ENCODE measurements around the gene DYSF.

The DYSF gene

DNA sequence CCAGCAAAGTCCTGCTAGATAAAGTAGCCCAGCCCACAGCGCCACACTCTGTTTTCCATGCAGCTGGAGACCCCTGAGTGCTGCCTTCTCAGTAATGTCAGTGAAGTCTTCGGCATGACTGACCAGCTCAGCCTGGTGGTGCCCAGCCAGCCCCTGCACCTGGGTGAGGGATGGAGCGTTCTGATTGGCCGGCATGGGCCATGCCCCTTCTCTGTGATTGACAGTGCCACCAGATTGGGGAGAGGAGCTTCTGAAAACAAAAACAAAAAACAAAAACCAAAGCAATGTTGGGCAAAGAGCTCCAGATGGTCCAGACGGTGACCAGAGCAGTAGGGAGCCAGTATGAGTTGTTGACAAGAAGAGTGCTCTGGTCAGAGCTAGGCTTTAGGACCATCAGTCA is 122.6 kb downstream of the DYSF start:
- TF ChIP-seq GATA2 (IDR thresholded peaks at IDR 0.05; ENCODE audit: low read depth, low read length) (no peak), GATA3 (IDR thresholded peaks at IDR 0.05; ENCODE audit: low read depth, low read length) (no peak)

GRCh38 chr2:71576541-71576940 is 123.2 kb downstream of the DYSF start:
- TF ChIP-seq GATA2 (IDR thresholded peaks at IDR 0.05; ENCODE audit: low read depth, low read length) (no peak), GATA3 (IDR thresholded peaks at IDR 0.05; ENCODE audit: low read depth, low read length) (no peak)

DNA sequence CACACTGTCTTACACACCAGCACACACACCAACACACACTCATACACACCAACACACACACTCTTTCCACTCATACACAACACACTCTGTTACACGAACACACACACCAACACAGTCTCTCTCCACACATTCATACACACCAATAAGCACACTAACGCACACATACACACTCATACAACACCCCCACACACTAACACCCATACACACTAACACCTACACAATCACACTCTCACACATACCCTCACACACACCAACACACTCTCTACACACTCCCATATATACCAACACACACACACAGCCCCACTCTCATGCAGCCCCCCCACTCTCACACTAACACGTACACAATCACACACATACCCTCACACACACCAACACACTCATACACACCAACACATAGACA is 123.8 kb downstream of the DYSF start:
- TF ChIP-seq GATA2 (IDR thresholded peaks at IDR 0.05; ENCODE audit: low read depth, low read length), result no peak
- TF ChIP-seq GATA3 (IDR thresholded peaks at IDR 0.05; ENCODE audit: low read depth, low read length), result no peak

- TF ChIP-seq GATA3 (IDR thresholded peaks at IDR 0.05; ENCODE audit: low read depth, low read length), result no peak
- TF ChIP-seq GATA2 (IDR thresholded peaks at IDR 0.05; ENCODE audit: low read depth, low read length), result no peak
Measured at GRCh38 chr2:71578767-71579342, 125.5 kb downstream of the DYSF start.

GRCh38 chr2:71581026-71581425 is 127.7 kb downstream of the DYSF start:
- TF ChIP-seq GATA2 (IDR thresholded peaks at IDR 0.05; ENCODE audit: low read depth, low read length), result no peak
- no peak for TF ChIP-seq GATA3 (IDR thresholded peaks at IDR 0.05; ENCODE audit: low read depth, low read length)

DNA sequence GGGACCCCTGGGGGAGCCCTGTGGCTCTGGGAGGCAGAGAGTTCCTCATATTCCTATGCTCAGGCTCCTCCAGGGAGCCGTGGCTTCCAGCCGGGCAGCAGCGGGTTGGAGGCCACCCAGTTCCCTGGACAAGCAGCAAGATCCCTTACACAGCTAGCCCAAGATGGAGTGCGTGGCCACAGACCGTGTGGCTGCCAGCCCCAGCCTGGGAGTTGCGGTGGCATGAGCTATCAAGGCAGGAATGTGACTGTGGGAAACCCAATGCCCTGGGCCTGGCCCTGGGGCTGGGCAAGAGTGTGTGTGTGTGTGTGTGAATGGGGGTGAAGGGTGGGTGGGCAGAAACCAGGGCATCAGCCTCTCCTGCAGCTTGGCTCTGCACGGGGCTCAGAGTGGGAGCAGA is 130.5 kb downstream of the DYSF start:
- TF ChIP-seq GATA2 (IDR thresholded peaks at IDR 0.05; ENCODE audit: low read depth, low read length) (no peak), GATA3 (IDR thresholded peaks at IDR 0.05; ENCODE audit: low read depth, low read length) (no peak)

DNA sequence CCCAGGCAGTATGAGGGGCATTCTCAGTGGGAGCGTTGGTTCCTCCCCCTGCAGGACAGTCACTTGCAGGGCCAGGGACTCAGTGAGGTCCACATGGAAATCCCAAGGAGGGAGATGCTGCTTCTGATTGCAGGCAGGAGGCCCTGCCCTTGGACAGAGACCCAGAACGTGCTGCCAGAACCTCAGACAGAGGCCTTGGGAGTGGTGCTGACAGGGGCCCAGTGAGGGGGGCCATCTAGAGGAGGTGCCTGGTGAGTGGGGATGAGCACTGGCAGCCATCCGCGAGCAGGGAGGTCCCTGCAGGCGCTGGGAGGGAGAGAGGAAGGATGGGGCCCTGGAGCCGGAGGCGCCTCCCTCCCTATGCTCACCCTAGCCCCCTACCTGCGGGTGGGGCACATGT is 133.1 kb downstream of the DYSF start:
- no peak for TF ChIP-seq GATA2 (IDR thresholded peaks at IDR 0.05; ENCODE audit: low read depth, low read length)
- no peak for TF ChIP-seq GATA3 (IDR thresholded peaks at IDR 0.05; ENCODE audit: low read depth, low read length)

DNA sequence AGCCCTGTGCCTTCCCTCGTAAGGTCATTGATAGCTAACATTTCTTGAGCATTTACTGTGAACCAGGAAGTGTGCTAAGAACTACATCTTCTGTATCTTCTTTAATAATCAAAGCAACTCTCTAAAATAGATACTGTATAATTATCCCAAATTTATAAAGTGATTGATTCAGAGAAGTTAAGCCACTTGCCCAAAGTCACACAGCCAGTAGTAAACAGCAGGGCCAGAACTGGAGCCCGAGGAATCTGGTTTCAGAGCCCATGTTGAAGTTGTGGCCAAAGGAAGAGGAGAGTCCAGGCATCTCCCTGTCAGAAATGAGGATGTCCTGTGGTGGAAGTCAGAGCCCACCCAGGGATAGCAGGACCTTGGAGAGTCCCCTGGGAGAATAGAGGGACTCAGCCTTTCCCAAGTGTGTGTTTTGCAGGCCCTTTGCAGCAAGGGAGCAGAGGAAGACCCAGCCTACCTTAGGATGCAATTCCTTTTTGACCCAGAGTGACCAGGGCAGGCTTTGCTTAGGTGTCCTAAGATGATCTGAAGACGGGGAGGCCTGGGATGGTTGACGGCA is 134.2 kb downstream of the DYSF start:
- TF ChIP-seq GATA2 (IDR thresholded peaks at IDR 0.05; ENCODE audit: low read depth, low read length) (no peak), GATA3 (IDR thresholded peaks at IDR 0.05; ENCODE audit: low read depth, low read length) (no peak)

GRCh38 chr2:71588497-71589170 is 135.3 kb downstream of the DYSF start:
- TF ChIP-seq GATA2 (IDR thresholded peaks at IDR 0.05; ENCODE audit: low read depth, low read length) (no peak), GATA3 (IDR thresholded peaks at IDR 0.05; ENCODE audit: low read depth, low read length) (no peak)

GRCh38 chr2:71589763-71590162 is 136.4 kb downstream of the DYSF start:
- TF ChIP-seq GATA3 (IDR thresholded peaks at IDR 0.05; ENCODE audit: low read depth, low read length) (no peak), GATA2 (IDR thresholded peaks at IDR 0.05; ENCODE audit: low read depth, low read length) (no peak)

- TF ChIP-seq GATA3 (IDR thresholded peaks at IDR 0.05; ENCODE audit: low read depth, low read length) (no peak), GATA2 (IDR thresholded peaks at IDR 0.05; ENCODE audit: low read depth, low read length) (no peak)
Measured at GRCh38 chr2:71591044-71591443, 137.7 kb downstream of the DYSF start.

DNA sequence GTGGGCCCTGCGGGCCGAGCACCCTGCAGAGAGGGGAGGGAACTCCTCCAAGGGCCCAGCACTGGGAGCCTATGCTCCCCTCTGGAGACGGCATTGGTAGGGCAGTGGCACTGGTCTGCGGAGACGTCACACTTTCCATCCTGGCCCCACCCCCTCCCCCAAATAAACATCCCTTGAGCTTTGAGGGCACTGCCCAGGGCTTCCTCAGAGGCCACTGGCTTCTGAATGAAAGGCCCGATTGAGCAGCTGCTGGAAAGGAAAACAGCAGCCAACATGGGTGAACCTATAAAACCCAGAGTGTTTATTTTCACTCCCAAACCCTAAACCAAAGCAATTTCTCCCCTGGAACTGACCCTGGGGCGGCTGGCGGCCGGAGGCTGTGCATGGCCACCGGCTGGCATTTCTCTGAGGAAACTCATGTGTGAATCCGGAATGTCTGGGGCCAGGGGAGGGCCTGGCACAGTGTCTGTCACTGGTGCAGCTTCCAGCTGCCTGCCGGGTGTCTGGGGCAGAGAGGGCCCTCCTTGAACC is 138.9 kb downstream of the DYSF start:
- TF ChIP-seq GATA2 (IDR thresholded peaks at IDR 0.05; ENCODE audit: low read depth, low read length) (no peak), GATA3 (IDR thresholded peaks at IDR 0.05; ENCODE audit: low read depth, low read length) (no peak)

DNA sequence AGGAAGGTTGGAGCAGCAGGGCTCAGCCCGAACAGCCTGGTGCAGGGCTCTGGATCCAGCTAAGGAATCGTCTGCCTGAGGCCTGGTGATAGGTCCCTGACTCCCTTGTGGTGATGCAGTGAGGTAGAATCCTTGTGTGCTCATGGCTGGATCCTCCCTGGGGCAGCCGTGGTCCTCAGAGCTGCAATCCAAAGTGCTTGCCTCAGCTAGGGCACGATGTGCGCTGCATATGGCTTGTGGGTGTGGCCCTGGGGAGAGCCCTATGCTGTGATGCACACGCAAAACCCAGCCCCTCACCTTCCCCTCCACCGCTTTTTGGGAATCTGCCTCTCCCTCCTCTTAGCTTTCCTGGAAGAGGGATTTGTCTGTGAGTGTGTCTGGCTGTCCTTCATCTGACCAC is 142.2 kb downstream of the DYSF start:
- TF ChIP-seq GATA2 (IDR thresholded peaks at IDR 0.05; ENCODE audit: low read depth, low read length) (no peak), GATA3 (IDR thresholded peaks at IDR 0.05; ENCODE audit: low read depth, low read length) (no peak)

DNA sequence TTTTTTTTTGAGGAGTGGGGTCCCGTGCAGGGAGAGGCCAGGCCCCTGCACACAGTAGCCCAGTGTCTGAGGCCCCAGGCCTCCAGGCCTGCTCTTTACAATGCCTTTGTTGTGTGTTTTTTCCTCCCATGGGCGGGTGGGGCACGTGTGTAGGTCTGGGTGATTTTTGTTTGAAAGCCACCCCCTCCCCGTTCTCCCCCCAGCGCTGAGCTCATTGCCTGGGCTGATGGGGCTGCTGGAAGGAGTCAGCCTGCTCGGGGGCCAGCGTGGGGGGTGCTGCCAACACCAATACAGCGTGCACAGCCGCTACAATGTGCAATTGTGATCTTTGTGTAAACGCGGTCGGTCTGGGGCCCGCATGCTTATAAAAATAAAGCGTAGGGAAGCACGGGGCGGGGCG is 142.7 kb downstream of the DYSF start:
- TF ChIP-seq GATA2 (IDR thresholded peaks at IDR 0.05; ENCODE audit: low read depth, low read length), result no peak
- no peak for TF ChIP-seq GATA3 (IDR thresholded peaks at IDR 0.05; ENCODE audit: low read depth, low read length)

- TF ChIP-seq GATA3 (IDR thresholded peaks at IDR 0.05; ENCODE audit: low read depth, low read length), result no peak
- TF ChIP-seq GATA2 (IDR thresholded peaks at IDR 0.05; ENCODE audit: low read depth, low read length), result no peak
Measured at GRCh38 chr2:71597756-71598155, 144.4 kb downstream of the DYSF start.

Data from SH-SY5Y (cell line).